Limb (tissue), 2 donors: Measurements from ENCODE around the gene GRIN1.

ENCODE experiments used
- DNase-seq, 2 donors: peaks; one replicate each; pipeline ENCODE4 v3.0.0-alpha.2; 2016; ENCODE audit errors: extremely low spot score in 2 of 2

The GRIN1 gene

DNA sequence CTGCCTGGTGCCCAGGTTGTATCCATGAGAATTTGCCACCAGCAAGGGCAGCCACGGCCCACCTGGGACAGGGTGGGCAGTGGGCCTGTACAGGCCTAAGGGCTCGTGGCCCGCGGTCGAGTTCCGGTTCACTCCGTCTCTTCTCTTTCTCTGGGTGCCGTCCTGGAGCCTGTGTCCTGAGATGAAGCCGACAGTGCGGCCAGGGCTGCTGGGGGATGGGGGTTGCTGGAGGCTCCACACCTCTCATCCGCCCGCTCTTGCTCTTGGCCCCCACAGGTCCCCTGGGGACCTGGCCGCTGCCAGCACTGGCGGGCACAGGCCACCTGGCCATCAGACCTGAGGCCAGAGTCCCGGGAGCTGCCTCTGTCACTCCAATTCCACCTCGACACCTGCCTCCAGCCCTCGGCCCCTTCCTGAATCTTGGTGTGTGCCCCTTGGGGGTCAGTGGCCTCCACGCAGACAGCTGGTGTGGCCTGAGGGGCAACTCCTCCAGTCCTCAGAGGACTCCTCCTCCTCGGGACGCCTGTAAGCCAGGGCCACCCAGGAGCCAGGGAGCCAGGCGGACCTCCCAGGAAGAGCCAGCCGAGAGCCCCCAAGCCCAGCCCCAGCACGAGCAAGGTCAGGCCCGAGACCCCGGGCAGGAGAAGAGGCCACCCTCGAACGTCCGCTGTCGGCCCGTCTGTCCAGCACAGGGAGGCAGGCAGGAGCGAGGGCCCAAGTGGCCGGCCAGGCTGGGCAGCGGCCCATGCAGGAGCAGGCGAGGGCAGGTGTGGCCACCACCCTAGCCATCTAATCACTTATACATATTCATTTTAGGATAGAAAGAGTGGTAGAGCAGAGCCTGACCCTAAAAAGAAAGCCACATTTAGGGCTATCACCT, 25.7 kb downstream of the GRIN1 start:
- DNase-seq = no peak

DNA sequence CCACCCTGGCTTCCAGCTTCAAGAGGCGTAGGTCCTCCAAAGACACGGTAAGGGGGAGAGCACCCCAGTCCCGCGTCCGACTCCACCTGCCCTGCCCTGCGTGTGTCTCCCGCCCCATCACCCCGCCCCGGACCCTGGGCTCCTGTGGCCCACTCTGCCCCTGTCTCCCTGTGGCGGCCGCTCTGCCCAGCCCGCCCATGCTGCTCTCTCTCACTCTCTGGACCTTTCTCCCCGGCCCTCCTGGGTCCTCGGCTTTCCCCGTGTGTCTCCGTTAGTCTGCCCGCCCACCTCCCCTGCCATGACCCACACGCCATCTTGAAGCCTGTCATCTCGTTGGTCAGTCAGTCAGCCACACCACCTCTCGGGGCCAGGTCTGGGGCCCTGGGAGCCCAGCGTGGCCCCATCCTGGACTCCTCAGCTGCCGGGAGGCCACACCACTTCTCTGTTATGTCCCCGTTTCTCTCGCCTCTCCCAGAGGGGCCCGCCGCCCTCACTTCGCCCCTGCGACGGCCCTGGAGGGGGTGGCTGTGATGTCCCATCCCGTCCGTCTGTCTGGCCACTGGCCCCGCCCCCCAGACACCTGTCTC, 26.4 kb downstream of the GRIN1 start:
- DNase-seq = no peak

DNA sequence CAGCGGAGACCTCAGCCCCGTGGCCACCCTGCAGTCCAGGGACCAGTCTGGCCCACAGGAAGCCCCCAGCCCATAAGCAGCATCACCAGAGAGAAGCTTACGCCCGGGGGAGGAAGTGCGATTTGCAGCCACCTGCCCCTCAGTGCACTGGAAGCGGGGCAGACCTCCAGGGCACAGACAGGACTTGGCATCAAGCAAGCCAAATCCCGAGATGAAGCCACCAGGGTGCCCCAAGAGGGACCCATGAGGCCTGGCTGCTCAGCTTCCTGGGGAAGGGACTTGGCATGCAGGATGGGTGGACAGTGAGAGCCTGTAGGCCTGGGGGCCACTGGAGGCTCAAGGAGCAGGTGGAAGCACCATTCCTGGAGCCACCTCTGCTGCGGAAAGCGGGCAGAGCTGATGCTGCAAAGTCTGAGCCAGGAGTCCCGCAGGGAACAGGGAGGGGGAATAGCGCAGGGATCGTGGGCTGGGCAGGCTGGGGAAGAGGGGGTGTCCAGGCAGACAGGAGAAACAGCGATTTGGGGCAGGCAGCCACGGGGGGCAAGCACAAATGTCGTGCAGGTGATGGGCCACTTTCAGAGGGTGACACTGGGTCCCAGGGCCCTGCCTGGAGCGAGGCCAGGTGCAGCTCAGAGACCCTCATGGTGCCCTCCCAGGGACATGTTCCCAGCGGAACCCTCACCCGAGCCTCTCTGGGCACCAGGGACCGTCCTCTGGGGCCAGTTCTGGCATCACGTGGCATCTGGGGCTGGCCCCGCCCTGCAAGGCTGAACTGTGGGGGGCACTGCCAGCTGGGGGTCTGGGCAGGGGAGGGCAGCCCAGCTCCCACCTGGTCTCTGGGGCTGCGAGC, 27.7 kb downstream of the GRIN1 start:
- no peak for DNase-seq

DNA sequence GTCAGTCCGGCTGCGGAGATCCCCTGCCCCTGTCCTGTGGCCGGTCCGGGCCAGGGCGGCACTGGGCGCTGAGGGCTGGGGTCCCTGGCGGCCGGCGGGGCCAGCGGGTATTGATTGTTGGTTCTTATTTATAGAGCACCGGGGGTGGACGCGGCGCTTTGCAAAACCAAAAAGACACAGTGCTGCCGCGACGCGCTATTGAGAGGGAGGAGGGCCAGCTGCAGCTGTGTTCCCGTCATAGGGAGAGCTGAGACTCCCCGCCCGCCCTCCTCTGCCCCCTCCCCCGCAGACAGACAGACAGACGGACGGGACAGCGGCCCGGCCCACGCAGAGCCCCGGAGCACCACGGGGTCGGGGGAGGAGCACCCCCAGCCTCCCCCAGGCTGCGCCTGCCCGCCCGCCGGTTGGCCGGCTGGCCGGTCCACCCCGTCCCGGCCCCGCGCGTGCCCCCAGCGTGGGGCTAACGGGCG, 28.4 kb downstream of the GRIN1 start:
- DNase-seq = no peak

DNA sequence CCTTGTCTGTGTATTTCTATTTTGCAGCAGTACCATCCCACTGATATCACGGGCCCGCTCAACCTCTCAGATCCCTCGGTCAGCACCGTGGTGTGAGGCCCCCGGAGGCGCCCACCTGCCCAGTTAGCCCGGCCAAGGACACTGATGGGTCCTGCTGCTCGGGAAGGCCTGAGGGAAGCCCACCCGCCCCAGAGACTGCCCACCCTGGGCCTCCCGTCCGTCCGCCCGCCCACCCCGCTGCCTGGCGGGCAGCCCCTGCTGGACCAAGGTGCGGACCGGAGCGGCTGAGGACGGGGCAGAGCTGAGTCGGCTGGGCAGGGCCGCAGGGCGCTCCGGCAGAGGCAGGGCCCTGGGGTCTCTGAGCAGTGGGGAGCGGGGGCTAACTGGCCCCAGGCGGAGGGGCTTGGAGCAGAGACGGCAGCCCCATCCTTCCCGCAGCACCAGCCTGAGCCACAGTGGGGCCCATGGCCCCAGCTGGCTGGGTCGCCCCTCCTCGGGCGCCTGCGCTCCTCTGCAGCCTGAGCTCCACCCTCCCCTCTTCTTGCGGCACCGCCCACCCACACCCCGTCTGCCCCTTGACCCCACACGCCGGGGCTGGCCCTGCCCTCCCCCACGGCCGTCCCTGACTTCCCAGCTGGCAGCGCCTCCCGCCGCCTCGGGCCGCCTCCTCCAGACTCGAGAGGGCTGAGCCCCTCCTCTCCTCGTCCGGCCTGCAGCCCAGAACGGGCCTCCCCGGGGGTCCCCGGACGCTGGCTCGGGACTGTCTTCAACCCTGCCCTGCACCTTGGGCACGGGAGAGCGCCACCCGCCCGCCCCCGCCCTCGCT, 29.0 kb downstream of the GRIN1 start:
- DNase-seq = no peak

DNA sequence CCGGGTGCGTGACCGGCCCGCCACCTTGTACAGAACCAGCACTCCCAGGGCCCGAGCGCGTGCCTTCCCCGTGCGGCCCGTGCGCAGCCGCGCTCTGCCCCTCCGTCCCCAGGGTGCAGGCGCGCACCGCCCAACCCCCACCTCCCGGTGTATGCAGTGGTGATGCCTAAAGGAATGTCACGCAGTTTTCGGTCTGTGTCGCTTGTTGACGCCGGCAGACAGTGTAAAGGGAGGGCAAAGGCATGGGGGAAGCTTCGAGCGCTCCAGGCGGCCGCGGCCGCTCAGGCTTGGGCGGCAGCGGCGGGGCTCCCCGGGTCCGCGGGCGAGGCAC, 29.6 kb downstream of the GRIN1 start:
- DNase-seq = no peak

DNA sequence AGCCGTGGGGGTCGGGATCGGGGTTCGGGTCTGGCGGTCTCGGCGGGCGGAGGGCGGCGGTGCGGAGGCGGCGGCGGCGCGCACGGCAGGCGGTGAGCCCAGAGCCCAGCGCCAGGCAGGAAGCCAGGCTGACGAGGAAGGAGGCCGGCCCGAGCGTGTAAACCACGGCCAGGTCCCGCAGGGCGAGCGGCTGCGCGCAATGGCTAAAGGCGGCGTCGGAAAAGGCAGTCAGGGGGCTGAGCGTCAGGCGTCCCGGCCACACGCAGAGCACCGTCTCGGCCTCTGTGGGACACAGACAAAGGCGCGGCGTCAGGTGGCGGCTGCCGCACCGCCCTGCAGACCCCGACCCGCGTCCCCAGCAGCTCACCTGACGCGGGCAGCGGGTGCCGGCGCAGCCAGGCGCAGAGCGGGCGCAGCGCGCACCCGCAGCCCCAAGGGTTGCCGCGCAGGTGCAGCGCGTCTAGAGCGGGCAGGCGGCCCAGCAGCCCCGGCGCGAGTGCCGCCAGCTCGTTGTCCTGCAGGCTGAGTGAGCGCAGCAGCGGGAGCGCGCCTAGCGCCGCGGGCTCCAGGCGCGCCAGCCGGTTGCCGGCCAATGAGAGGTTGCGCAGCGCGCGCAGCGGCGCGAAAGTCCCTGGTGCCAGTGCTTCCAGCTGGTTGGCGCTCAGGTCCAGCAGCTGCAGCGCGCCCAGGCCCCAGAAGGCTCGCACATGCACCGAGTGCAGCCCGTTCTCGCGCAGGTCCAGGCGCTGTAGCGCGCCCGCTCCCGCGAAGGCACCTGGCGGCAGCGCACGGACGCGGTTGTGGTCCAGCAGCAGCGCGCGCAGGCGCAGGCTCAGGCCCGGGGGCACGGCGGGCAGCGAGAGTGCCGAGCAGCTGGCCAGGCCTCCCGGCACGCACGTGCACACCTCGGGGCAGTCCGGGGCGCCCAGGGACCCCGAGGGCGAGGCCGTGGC, 30.2 kb downstream of the GRIN1 start:
- peak in 1 of 2 donors; percentile 73 for DNase-seq

DNA sequence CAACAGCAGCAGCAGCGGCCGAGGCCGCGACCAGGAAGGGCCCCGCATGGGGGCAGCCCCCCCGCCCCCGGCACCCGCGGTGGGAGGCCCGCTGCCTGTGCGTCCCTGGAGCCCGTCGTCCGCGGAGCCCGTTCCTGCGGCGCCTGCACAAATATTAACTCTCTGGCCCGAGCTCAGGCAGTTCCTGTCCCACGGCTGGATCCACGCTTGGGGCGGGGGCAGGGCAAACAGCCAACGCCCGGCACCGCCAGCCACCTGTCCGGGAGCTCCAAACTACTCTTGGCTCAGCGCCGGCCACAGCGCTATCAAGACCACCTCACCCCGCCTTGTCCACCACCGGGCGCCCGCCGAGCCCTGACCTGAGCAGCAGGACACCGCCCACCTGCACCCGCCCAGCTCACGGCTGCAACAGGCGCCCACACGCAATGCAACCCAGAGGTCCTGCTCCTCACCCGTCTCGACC, 31.0 kb downstream of the GRIN1 start, which contains the start of gene LRRC26:
TSS of gene LRRC26 (minus strand) at position 156 of the 463 bp plus-strand sequence. CDS start at position 48, 108 bp downstream.
- no peak for DNase-seq

DNA sequence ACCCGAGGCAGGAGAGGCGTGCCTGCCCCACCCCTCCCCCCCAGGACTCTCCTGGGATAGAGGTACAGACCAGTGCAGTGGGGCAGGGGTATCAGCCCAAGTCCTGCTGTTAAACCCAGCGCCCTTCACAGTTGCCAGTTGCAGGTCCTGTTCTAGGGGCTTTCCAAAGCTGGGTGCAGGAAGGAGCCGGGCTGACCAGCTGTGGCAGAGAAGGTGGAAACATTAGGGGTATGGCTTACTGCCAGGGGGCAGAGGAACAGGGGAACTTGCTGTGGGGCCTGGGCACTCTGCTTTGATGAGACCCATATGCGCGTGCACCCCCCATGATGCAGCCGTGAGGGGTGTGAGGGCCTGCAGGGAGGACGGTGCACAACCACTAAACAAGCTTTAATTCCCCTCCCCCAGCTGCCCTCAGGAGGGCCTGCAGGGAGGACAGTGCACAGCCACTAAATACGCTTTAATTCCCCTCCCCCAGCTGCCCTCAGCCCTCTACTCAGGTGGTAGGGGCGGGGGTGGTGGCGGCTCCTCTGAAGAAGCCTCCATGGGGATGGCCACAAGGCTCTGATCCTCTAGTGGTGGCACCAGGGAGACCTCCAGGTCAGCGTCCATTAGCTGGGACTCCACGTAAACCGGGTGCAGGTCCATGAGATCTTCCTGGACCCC, 31.7 kb downstream of the GRIN1 start:
- DNase-seq = no peak

DNA sequence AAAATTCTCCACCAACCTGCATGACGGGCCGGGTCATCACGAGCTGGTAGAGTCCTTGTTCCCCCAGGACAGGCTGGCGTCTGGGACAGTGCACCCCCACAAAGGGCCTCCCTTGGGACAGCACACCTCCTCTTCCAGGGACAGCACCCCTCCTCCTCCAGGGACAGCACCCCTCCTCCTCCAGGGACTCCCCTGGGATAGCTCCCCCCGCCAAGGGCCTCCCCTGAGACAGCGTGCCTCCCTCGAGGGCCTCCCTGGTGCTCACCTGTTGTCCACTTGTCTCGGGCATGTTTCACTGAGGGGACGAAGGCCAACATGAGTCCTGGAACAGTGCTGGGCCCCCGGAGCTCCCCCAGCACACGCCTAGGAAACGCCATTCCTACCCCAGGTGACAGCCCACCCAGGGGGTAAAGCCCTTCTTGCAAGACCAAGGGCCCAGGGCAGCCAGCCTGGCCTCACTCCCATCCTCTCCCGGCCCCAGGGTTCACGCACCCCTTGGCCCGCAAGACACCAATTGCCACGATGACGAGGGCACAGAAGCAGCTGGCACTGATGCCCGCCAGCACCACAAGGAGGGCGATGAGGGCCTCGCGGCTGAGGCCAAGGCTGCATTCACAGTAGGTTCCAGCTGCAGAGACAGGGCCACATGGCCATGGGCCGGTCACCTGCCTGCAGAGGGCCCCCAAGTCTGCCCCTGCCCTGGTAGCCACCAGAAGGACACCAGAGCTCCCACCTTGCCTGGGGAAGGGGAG, 32.4 kb downstream of the GRIN1 start:
- DNase-seq = no peak

DNA sequence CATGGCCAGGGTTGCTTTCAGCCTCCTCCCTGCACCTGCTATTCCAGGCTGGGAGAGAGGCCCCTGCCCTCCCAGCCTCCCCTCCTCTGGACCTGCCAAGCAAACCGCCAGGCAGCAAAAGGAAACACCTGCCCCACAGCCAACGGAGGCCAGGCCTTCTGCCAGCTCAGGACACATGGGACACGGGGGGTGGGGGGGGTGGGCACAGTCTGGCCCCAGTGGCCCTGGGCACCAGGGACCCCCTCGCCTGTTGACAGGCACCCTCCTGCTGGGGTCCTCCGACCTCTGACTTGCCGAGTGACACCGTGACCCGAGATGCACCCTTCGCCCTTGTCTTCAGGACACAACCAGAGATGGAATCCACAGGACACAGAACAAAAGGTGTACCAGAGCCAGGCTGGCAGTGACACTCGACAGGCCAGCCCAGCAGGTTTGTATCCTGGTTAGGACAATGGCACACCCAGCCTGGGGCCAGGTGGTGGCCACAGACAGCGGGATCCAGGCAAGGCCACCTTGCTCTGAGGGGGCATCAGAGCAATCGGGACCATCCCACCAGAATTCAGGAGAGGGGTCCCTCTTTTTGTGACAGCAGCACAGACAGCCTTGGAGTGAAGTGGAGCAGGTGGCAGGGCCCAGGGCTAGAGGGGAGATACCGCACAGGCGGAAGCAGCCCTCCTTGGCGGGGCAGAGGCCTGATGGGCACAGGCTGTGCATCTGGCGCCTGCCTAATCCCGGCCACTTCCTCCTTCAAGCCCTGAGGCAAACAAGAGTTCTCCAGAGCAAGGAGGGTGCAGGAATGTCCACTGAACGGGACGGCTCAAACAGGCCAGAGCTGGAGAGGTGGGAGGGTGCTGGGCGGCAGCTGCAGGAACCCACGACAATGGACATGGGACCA, 34.2 kb downstream of the GRIN1 start:
- no peak for DNase-seq

DNA sequence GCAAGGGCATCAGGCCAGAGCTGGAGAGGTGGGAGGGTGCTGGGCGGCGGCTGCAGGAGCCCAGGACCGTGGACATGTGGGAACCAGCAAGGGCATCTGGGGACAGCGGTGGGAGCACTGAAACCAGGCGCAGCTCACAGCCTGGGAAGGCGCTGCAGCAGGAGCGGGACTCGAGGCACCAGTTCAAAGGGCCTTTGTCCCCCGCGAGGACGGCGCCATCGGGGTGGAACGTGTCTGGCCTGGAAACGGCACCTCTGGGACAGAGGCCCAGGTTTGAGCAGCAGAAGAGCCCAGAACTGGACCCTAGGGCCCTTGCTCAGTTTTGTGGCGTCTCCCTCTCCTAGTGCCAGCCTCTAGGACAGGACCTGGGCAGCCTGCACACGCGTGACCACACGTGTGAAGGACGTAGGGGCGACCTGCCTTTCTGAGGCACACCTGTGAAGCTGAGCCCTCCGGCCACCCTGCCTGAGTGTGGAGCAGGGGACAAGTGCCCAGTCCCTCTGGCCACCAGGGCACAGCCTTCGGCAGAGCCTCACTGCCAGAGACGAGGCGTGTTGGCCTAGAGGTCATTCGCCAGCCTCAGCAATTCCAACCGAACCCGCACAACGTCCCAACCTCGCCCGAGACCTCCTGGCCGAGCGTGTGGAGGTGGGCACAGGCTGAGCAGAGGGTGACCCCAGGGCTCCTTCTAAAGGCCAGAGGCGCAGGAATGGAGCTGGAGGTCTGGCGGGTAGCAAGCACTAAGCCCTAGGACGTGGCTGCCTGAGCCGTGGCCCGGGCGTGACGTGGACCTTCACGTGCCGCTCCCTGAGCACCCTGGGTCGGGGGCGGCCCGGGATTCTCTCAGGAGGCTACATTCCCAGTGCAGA, 35.1 kb downstream of the GRIN1 start:
- no peak for DNase-seq

DNA sequence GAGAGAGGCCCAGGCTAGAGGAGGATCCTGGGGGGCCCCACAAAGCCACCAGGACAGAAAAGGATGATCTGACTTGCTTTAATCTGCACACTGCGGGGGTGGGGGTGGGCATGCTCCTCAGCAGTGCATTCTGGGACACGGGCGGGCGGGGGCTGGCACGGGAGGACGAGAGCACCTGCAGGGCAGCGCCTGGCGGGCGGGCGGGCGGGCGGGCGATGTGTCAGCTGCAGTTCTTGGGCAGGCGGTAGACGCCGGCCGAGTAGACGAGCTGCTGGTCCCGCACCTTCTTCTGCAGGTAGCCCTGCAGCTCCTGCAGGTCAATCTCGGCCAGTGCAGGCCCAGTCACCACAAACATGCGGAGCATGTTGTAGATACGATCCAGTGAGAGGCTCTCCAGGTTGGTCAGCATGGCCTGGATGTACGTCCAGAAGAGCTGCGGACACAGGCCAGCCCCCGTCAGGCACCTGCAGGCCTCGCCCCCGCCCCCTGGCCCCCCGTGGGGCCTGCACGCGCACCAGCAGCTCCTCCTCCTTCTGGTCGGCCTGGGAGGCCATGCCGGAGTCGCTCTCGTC, 35.9 kb downstream of the GRIN1 start:
- DNase-seq = no peak

DNA sequence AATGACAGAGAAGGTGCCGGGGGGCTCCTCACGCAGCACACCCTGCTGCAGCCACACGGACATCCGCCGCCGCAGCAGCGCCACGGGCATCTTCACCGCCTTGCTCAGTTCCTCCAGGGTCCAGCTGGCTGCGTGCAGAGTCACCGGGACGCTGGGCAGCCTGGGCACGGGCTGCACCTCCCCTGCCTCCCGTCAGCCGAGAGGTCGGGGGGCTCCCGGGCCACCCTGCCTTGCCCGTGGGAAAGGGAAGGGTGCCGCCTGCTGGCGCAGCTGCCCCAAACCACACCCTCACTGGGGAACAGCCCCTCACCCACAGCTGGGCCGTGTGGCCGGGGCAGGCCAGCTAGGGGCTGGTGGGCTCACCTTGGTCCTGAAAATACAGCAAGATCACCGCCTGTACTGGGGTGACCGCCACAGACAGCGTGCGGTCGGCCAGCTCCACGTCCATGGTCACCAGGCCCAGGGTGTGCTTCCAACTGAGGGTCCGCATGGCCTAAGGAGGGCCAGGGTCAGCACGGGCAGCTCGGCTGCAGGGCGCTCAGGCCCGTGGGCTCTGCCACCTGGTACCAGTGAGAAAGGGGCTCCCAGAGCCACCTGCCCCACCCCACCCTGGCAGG, 36.5 kb downstream of the GRIN1 start:
- DNase-seq = no peak

DNA sequence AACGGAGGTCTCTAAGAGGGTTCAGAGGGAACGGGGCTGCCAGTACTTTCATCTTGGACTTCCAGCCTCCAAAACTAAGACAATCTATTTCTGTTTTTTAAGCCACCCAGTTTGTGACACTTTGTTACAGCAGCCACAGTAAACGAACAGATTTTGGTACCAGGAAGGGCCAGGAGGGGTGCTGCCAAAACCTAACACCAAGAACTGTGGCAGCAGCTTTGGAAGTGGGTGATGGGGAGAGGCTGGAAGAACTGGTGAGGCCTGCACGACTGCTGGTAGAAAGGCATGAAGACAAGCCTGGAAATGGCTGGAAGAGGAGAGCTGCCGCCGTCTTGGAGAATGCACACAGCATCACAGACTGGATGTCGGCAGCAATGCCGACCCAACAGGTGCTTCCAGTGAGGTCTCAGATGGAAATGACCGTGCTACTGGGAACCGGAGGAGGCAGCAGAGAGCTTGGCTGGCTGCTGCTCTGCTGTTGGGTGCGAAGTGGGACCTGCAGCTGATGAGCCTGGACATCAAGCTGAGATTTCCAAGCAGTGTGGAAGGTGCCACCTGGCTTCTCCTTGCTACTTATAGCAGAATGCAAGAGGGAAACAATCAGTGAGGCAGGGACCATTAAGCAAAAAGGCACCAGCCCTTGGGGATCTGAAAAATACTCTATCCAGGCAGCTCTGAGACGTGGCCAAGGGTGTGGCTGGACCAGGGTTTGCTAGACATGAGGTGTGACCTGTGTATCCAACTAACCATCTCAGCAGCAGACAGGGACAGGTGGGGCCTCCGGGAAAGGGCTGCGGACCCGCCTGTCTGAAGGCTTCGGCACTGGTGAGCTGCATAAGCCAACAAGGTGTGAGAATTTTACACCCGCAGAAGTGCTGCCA, 37.6 kb downstream of the GRIN1 start:
- DNase-seq = no peak
